ENCODE data around the gene SHLD1. TPM values are rescaled to one million over a fixed set of nuclear protein-coding genes. Genes with fewer than 3 reads are reported as not detected.
A peak's percentile ranks its signal among the peaks of the same experiment; 100 is the strongest.

Gene SHLD1
- total and polyA plus RNA-seq, 5 donors = 8.4 to 13.7 (median 12.6) TPM

- Histone ChIP-seq H3K27ac (ENCODE audit: low read length) (no peak overlapping the region), H3K4me3 (ENCODE audit: low read length) (no peak overlapping the region), H3K27me3 (ENCODE audit: control insufficient read depth, insufficient read depth) (no peaks in the 10 kb centered on the region), H3K9me3 (ENCODE audit: control insufficient read depth, low read length) (no peaks in the 10 kb centered on the region), H3K4me1 (ENCODE audit: control insufficient read depth, insufficient read depth, low read length) (peaks cover 5% of the 10 kb centered on the region)
- DNase-seq (no peak), ATAC-seq (no peak)
- intact Hi-C loops (cut with DNase I) = loop anchor here in 1 of 4 donors (10.0 kb wide), 1 partner anchor 86 kb away; no protein-coding TSS in a partner anchor
- WGBS = 76% methylated on average over 1 of the region's 1 CpG
Observed at GRCh38 chr20:5818346-5818681, 68.1 kb downstream of the SHLD1 start.

GRCh38 chr20:5820738-5821137 is 70.5 kb downstream of the SHLD1 start:
- H3K4me1 ChIP-seq (ENCODE audit: control insufficient read depth, insufficient read depth, low read length) = peaks cover 5% of the 10 kb centered on the region
- H3K27ac ChIP-seq (ENCODE audit: low read length) = no peak overlapping the region
- 84% methylated on average over 1 of the region's 1 CpG for WGBS
- DNase-seq = no peak
- H3K4me3 ChIP-seq (ENCODE audit: low read length) = no peak overlapping the region
- intact Hi-C loops (cut with DNase I) = no loop called here
- H3K9me3 ChIP-seq (ENCODE audit: control insufficient read depth, low read length) = no peaks in the 10 kb centered on the region
- ATAC-seq = no peak
- H3K27me3 ChIP-seq (ENCODE audit: control insufficient read depth, insufficient read depth) = no peaks in the 10 kb centered on the region

- no peak for DNase-seq
- H3K4me1 ChIP-seq (ENCODE audit: control insufficient read depth, insufficient read depth, low read length) = peaks cover 5% of the 10 kb centered on the region
- H3K27ac ChIP-seq (ENCODE audit: low read length) = no peak overlapping the region
- WGBS = 69% methylated on average over 4 of the region's 4 CpGs
- H3K9me3 ChIP-seq (ENCODE audit: control insufficient read depth, low read length) = no peaks in the 10 kb centered on the region
- no peaks in the 10 kb centered on the region for H3K27me3 ChIP-seq (ENCODE audit: control insufficient read depth, insufficient read depth)
- ATAC-seq = peak in 1 of 2 donors; percentile 35
- intact Hi-C loops (cut with DNase I) = no loop called here
- no peak overlapping the region for H3K4me3 ChIP-seq (ENCODE audit: low read length)
Observed at GRCh38 chr20:5821627-5822215, 71.5 kb downstream of the SHLD1 start.

GRCh38 chr20:5822569-5822968 is 72.4 kb downstream of the SHLD1 start:
- peak in 1 of 2 donors; percentile 24 for ATAC-seq
- Histone ChIP-seq H3K4me3 (ENCODE audit: low read length) (no peak overlapping the region), H3K27ac (ENCODE audit: low read length) (no peak overlapping the region), H3K9me3 (ENCODE audit: control insufficient read depth, low read length) (no peaks in the 10 kb centered on the region), H3K4me1 (ENCODE audit: control insufficient read depth, insufficient read depth, low read length) (peaks cover 11% of the 10 kb centered on the region), H3K27me3 (ENCODE audit: control insufficient read depth, insufficient read depth) (no peaks in the 10 kb centered on the region)
- DNase-seq = no peak
- intact Hi-C loops (cut with DNase I) = no loop called here
- WGBS = 43% methylated on average over 3 of the region's 3 CpGs

- Histone ChIP-seq H3K4me1 (ENCODE audit: control insufficient read depth, insufficient read depth, low read length) (peaks cover 11% of the 10 kb centered on the region), H3K9me3 (ENCODE audit: control insufficient read depth, low read length) (no peaks in the 10 kb centered on the region), H3K27me3 (ENCODE audit: control insufficient read depth, insufficient read depth) (no peaks in the 10 kb centered on the region), H3K27ac (ENCODE audit: low read length) (no peak overlapping the region), H3K4me3 (ENCODE audit: low read length) (no peak overlapping the region)
- no peak for DNase-seq
- 55% methylated on average over 9 of the region's 9 CpGs for WGBS
- ATAC-seq = no peak
- intact Hi-C loops (cut with DNase I) = no loop called here
Observed at GRCh38 chr20:5825130-5825719, 75.0 kb downstream of the SHLD1 start.

GRCh38 chr20:5827098-5827853 is 77.1 kb downstream of the SHLD1 start:
- peak; percentile 63 to 71 for ATAC-seq
- intact Hi-C loops (cut with DNase I) = no loop called here
- H3K27ac ChIP-seq (ENCODE audit: low read length) = peak overlapping the region; percentile 20
- WGBS = 82% methylated on average over 15 of the region's 15 CpGs
- H3K27me3 ChIP-seq (ENCODE audit: control insufficient read depth, insufficient read depth) = no peaks in the 10 kb centered on the region
- H3K4me3 ChIP-seq (ENCODE audit: low read length) = no peak overlapping the region
- no peaks in the 10 kb centered on the region for H3K9me3 ChIP-seq (ENCODE audit: control insufficient read depth, low read length)
- peak in 2 of 3 donors; percentile 59 to 67 for DNase-seq
- peaks cover 11% of the 10 kb centered on the region for H3K4me1 ChIP-seq (ENCODE audit: control insufficient read depth, insufficient read depth, low read length)

GRCh38 chr20:5827861-5828260 is 77.7 kb downstream of the SHLD1 start:
- Histone ChIP-seq H3K9me3 (ENCODE audit: control insufficient read depth, low read length) (no peaks in the 10 kb centered on the region), H3K27ac (ENCODE audit: low read length) (no peak overlapping the region), H3K4me3 (ENCODE audit: low read length) (no peak overlapping the region), H3K27me3 (ENCODE audit: control insufficient read depth, insufficient read depth) (no peaks in the 10 kb centered on the region), H3K4me1 (ENCODE audit: control insufficient read depth, insufficient read depth, low read length) (peaks cover 8% of the 10 kb centered on the region)
- DNase-seq (no peak), ATAC-seq (no peak)
- intact Hi-C loops (cut with DNase I) = no loop called here
- WGBS = 99% methylated on average over 1 of the region's 1 CpG

- Histone ChIP-seq H3K9me3 (ENCODE audit: control insufficient read depth, low read length) (no peaks in the 10 kb centered on the region), H3K4me1 (ENCODE audit: control insufficient read depth, insufficient read depth, low read length) (peaks cover 6% of the 10 kb centered on the region), H3K27me3 (ENCODE audit: control insufficient read depth, insufficient read depth) (no peaks in the 10 kb centered on the region), H3K27ac (ENCODE audit: low read length) (no peak overlapping the region), H3K4me3 (ENCODE audit: low read length) (no peak overlapping the region)
- ATAC-seq = no peak
- 65% methylated on average over 3 of the region's 3 CpGs for WGBS
- no peak for DNase-seq
- intact Hi-C loops (cut with DNase I) = no loop called here
Observed at GRCh38 chr20:5829241-5829809, 79.1 kb downstream of the SHLD1 start.

- Histone ChIP-seq H3K9me3 (ENCODE audit: control insufficient read depth, low read length) (no peaks in the 10 kb centered on the region), H3K27ac (ENCODE audit: low read length) (no peak overlapping the region), H3K27me3 (ENCODE audit: control insufficient read depth, insufficient read depth) (no peaks in the 10 kb centered on the region), H3K4me3 (ENCODE audit: low read length) (no peak overlapping the region), H3K4me1 (ENCODE audit: control insufficient read depth, insufficient read depth, low read length) (peaks cover 9% of the 10 kb centered on the region)
- 95% methylated on average over 12 of the region's 12 CpGs for WGBS
- DNase-seq = no peak
- ATAC-seq = no peak
- intact Hi-C loops (cut with DNase I) = loop anchor here in 1 of 4 donors (10.0 kb wide), 1 partner anchor 53 kb away; no protein-coding TSS in a partner anchor
Observed at GRCh38 chr20:5831539-5832237, 81.5 kb downstream of the SHLD1 start.

- H3K9me3 ChIP-seq (ENCODE audit: control insufficient read depth, low read length) = no peaks in the 10 kb centered on the region
- no peak overlapping the region for H3K4me3 ChIP-seq (ENCODE audit: low read length)
- no peak for DNase-seq
- H3K27me3 ChIP-seq (ENCODE audit: control insufficient read depth, insufficient read depth) = no peaks in the 10 kb centered on the region
- WGBS = 83% methylated on average over 6 of the region's 6 CpGs
- peak; percentile 87 for ATAC-seq
- peaks cover 5% of the 10 kb centered on the region for H3K4me1 ChIP-seq (ENCODE audit: control insufficient read depth, insufficient read depth, low read length)
- peak overlapping the region; percentile 69 for H3K27ac ChIP-seq (ENCODE audit: low read length)
- intact Hi-C loops (cut with DNase I) = loop anchor here in 1 of 4 donors (10.0 kb wide), 1 partner anchor 51 kb away; no protein-coding TSS in a partner anchor
Observed at GRCh38 chr20:5833309-5833941, 83.2 kb downstream of the SHLD1 start.

Data from right cardiac atrium (tissue), 5 donors.